Measurements from ENCODE around the gene FAM163B. TPM values are rescaled to one million over a fixed set of nuclear protein-coding genes. Genes with fewer than 3 reads are reported as not detected.

FAM163B gene
- total and polyA plus RNA-seq, 2 experiments from 2014 or later, result 0.60 to 1.3 TPM

DNA sequence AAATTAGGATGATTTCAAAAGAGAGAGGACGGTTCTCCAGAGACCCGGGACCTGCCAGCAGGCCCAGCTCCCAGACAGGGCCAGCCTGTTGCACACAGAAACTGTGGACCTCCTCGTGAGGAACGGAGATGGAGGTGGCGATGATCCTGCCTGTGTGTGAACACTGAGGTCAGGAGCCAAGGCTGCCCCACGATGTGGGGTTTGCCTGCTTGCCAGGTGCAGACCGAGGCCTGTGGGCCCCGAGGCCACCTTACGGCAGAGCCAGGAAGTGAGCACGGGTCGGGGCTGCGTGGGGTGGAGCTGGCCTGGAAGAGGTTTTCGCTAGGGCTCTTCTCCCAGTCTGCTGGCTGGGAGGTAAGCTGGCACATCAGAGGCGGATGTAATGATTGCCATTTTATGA is 4.3 kb downstream of the FAM163B start:
- H3K9me2 ChIP-seq (ENCODE audit: insufficient read depth), result no peaks in the 10 kb centered on the region
- no peaks in the 10 kb centered on the region for H4K20me1 ChIP-seq (replicated peaks; ENCODE audit: insufficient read depth)
- H2AFZ ChIP-seq, result no peak overlapping the region
- H3F3A ChIP-seq (replicated peaks; ENCODE audit: low read depth), result no peaks in the 10 kb centered on the region
- H3K36me3 Mint-ChIP-seq (ENCODE audit: low read depth), result no peaks in the 10 kb centered on the region
- TF ChIP-seq, protein P1, sequence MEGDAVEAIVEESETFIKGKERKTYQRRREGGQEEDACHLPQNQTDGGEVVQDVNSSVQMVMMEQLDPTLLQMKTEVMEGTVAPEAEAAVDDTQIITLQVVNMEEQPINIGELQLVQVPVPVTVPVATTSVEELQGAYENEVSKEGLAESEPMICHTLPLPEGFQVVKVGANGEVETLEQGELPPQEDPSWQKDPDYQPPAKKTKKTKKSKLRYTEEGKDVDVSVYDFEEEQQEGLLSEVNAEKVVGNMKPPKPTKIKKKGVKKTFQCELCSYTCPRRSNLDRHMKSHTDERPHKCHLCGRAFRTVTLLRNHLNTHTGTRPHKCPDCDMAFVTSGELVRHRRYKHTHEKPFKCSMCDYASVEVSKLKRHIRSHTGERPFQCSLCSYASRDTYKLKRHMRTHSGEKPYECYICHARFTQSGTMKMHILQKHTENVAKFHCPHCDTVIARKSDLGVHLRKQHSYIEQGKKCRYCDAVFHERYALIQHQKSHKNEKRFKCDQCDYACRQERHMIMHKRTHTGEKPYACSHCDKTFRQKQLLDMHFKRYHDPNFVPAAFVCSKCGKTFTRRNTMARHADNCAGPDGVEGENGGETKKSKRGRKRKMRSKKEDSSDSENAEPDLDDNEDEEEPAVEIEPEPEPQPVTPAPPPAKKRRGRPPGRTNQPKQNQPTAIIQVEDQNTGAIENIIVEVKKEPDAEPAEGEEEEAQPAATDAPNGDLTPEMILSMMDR (conservative IDR thresholded peaks at IDR 0.05; ENCODE audit: low read depth in 2 of 2), result 0 out of 4 replicates have a peak, but pooled peaks of 1 of the 2 experiments have one; percentile 10
- no peak for TF ChIP-seq JUNB (IDR thresholded peaks at IDR 0.05; ENCODE audit: unreplicated experiment)
- no peaks in the 10 kb centered on the region; the same call in 1 of the 2 replicates for H3K4me1 ChIP-seq (ENCODE audit: insufficient read depth)
- peaks cover 10% of the 10 kb centered on the region for H3K27me3 Mint-ChIP-seq (ENCODE audit: insufficient read depth, low read depth, poor library complexity)
- no peak overlapping the region for H3K4me3 ChIP-seq
- H3K4me1 Mint-ChIP-seq, result peaks cover 28% of the 10 kb centered on the region
- H3K27me3 ChIP-seq (ENCODE audit: insufficient read depth), result peaks cover 15% of the 10 kb centered on the region
- ATAC-seq, result peak; percentile 29
- no peak overlapping the region for H3K4me3 Mint-ChIP-seq
- no peaks in the 10 kb centered on the region for H3K9me3 Mint-ChIP-seq
- peak; percentile 44 for DNase-seq (ENCODE audit: low spot score)
- H3K27ac Mint-ChIP-seq, result no peak overlapping the region
- no peaks in the 10 kb centered on the region for H3K79me2 ChIP-seq (replicated peaks; ENCODE audit: insufficient read depth)
- H3K36me3 ChIP-seq (ENCODE audit: insufficient read depth), result no peaks in the 10 kb centered on the region
- H3K27ac ChIP-seq (ENCODE audit: low read depth), result no peak overlapping the region
- no peak overlapping the region for H3K4me2 ChIP-seq

DNA sequence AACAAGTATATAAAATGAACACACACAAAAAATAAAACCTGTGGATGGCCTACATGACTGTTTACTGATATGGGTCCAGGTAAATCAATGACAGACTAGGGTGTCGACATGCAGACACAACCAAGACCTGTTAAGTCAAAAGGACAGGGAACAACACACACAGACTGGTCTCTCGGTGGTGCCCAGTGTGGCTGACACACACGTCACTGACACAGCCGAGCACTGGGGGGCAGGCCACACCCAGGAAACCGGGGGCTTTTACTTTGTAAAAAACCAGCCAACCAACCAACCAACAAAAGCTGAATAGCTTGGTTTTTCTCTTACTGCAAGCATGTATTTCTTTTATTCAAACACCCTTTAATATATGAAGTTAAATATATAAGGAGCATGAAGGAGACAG is 5.0 kb downstream of the FAM163B start:
- DNase-seq (ENCODE audit: low spot score) (no peak), ATAC-seq (no peak)
- H3K4me1 ChIP-seq (ENCODE audit: insufficient read depth), result no peaks in the 10 kb centered on the region
- no peaks in the 10 kb centered on the region for H4K20me1 ChIP-seq (replicated peaks; ENCODE audit: insufficient read depth)
- H3K36me3 ChIP-seq (ENCODE audit: insufficient read depth), result no peaks in the 10 kb centered on the region
- TF ChIP-seq CREB1 (CRISPR knock-in tag; IDR thresholded peaks at IDR 0.05; ENCODE audit: low read depth), result no peak
- TF ChIP-seq, protein P1 (conservative IDR thresholded peaks at IDR 0.05; ENCODE audit: low read depth in 2 of 2), result peak in 1 of 2 experiments; percentile 39; a peak in 2 of 4 replicates
- TF ChIP-seq JUNB (IDR thresholded peaks at IDR 0.05; ENCODE audit: unreplicated experiment), result no peak
- TF ChIP-seq EZH2 (IDR thresholded peaks at IDR 0.05; ENCODE audit: low read depth, unreplicated experiment), result no peak
- no peaks in the 10 kb centered on the region for H3K79me2 ChIP-seq (replicated peaks; ENCODE audit: insufficient read depth)
- Mint-ChIP-seq H3K4me3 (no peak overlapping the region; the same call in 2 of the 3 replicates), H3K27me3 (ENCODE audit: insufficient read depth, low read depth, poor library complexity) (peaks cover 5% of the 10 kb centered on the region), H3K4me1 (peaks cover 24% of the 10 kb centered on the region), H3K36me3 (ENCODE audit: low read depth) (no peaks in the 10 kb centered on the region), H3K9me3 (no peaks in the 10 kb centered on the region), H3K27ac (no peak overlapping the region)
- H3F3A ChIP-seq (replicated peaks; ENCODE audit: low read depth), result peaks cover 5% of the 10 kb centered on the region; the same call in 1 of the 2 replicates
- no peak overlapping the region for H3K4me2 ChIP-seq
- H2AFZ ChIP-seq, result no peak overlapping the region
- peaks cover 15% of the 10 kb centered on the region for H3K27me3 ChIP-seq (ENCODE audit: insufficient read depth)
- H3K9me2 ChIP-seq (ENCODE audit: insufficient read depth), result no peaks in the 10 kb centered on the region
- no peak overlapping the region for H3K27ac ChIP-seq (ENCODE audit: low read depth)
- H3K4me3 ChIP-seq, result no peak overlapping the region
